H1 (cell line): ENCODE data around the gene GPS1. TPM values are rescaled to one million over a fixed set of nuclear protein-coding genes. Genes with fewer than 3 reads are reported as not detected.
A peak's percentile ranks its signal among the peaks of the same experiment; 100 is the strongest.

Experiments used
- CTCF ChIA-PET: fragments of 300-600 bp; sonication (Branson Sonifier 250); formaldehyde crosslinking; loops from one replicate; lab custom pipeline; 2021; ENCODE audit not compliant: partially characterized antibody; lab: Charles Lee
- POLR2A ChIA-PET: fragments of 300-600 bp; sonication (Branson Sonifier 250); formaldehyde crosslinking; loops from one replicate; lab custom pipeline; 2021; ENCODE audit warnings: inconsistent platforms; ENCODE audit not compliant: partially characterized antibody; lab: Charles Lee
- DNase-seq, 2 experiments: peaks; one replicate each; pipeline versions ENCODE4 v3.0.0 to v3.0.0-alpha.2; 2010 to 2022; ENCODE audit warnings: low spot score in 2 of 2, low read depth in 1 of 2, mixed read lengths in 1 of 2
- FAIRE-seq: peaks from 2 replicates; lab custom pipeline; 2011; peaks lifted over from hg19 to GRCh38; lab: Jason Lieb, UNC
- H2AFZ ChIP-seq: 2 replicates; pipeline ENCODE4 v1.8.1; 2012; ENCODE audit warnings: low read length, inconsistent platforms
- H2AK5ac ChIP-seq: 2 replicates; pipeline ENCODE4 v1.6.1; 2013; ENCODE audit warnings: low read depth, low read length
- H2BK120ac ChIP-seq: replicated peaks from 2 replicates; pipeline ENCODE3; 2013; ENCODE audit warnings: low read depth, low read length, inconsistent platforms
- H2BK12ac ChIP-seq: 2 replicates; pipeline ENCODE4 v1.6.1; 2013; ENCODE audit warnings: low read depth, low read length
- H2BK15ac ChIP-seq: 2 replicates; pipeline ENCODE4 v1.6.1; 2013; ENCODE audit warnings: low read length
- H2BK20ac ChIP-seq: 2 replicates; pipeline ENCODE4 v1.6.1; 2013; ENCODE audit warnings: low read length
- H2BK5ac ChIP-seq: 2 replicates; pipeline ENCODE4 v1.6.1; 2013; ENCODE audit warnings: low read depth, low read length
- H3K14ac ChIP-seq: 2 replicates; pipeline ENCODE4 v1.6.1; 2013; ENCODE audit warnings: inconsistent platforms; ENCODE audit not compliant: insufficient read length
- H3K18ac ChIP-seq: 2 replicates; pipeline ENCODE4 v1.6.1; 2013; ENCODE audit warnings: low read length; ENCODE audit errors: extremely low read depth
- H3K23ac ChIP-seq: 2 replicates; pipeline ENCODE4 v1.6.1; 2013; ENCODE audit warnings: inconsistent platforms; ENCODE audit not compliant: insufficient read length
- H3K23me2 ChIP-seq: 2 replicates; pipeline ENCODE4 v1.6.1; 2013; ENCODE audit warnings: low read depth, low read length
- H3K27ac ChIP-seq: 2 replicates; pipeline ENCODE4 v1.6.1; 2011; ENCODE audit warnings: low read depth, low read length, inconsistent platforms
- H3K27me3 ChIP-seq, 4 experiments: replicated peaks in 1 of 4; 1 replicate in 1 of 4; 2 replicates in 3 of 4; pipeline versions ENCODE4 v1.6.1 to v1.8.1; 2011 to 2013; ENCODE audit warnings: low read length in 3 of 4, mild to moderate bottlenecking in 3 of 4, inconsistent platforms in 2 of 4, mixed read lengths in 2 of 4, moderate library complexity in 1 of 4; ENCODE audit not compliant: control insufficient read depth in 3 of 4, insufficient read depth in 3 of 4; ENCODE audit errors: extremely low read depth in 1 of 4
- H3K36me3 ChIP-seq, 4 experiments: 2 replicates each; pipeline versions ENCODE4 v1.6.1 to v1.8.1; 2011 to 2013; ENCODE audit warnings: mild to moderate bottlenecking in 4 of 4, low read length in 3 of 4, moderate library complexity in 2 of 4, control low read depth in 1 of 4, inconsistent platforms in 1 of 4; ENCODE audit not compliant: insufficient read depth in 4 of 4, control insufficient read depth in 2 of 4
- H3K4ac ChIP-seq: replicated peaks from 2 replicates; pipeline ENCODE3; 2013; ENCODE audit warnings: low read length, low read depth, mixed read lengths, inconsistent platforms; ENCODE audit not compliant: insufficient read length
- H3K4me1 ChIP-seq, 4 experiments: replicated peaks in 1 of 4; 1 replicate in 1 of 4; 2 replicates in 3 of 4; pipeline versions ENCODE4 v1.6.1 to v1.8.1; 2011 to 2013; ENCODE audit warnings: low read length in 3 of 4, inconsistent platforms in 2 of 4, mixed read lengths in 1 of 4; ENCODE audit not compliant: insufficient read depth in 4 of 4, control insufficient read depth in 3 of 4
- H3K4me2 ChIP-seq, 2 experiments: 2 replicates each; pipeline versions ENCODE4 v1.6.1 to v1.8.1; 2011 to 2013; ENCODE audit warnings: low read depth in 2 of 2, low read length in 2 of 2, control low read depth in 1 of 2, inconsistent platforms in 1 of 2, mild to moderate bottlenecking in 1 of 2; ENCODE audit not compliant: insufficient read depth in 1 of 2
- H3K4me3 ChIP-seq, 4 experiments: fragments of 200-600, 300-600 bp in 1 of 4; sonication (generic), shearing (Covaris generic), sonication (Bioruptor Twin) in 1 of 4; 2 replicates each; pipeline versions ENCODE4 v1.5.1 to v1.8.1; 2011 to 2016; ENCODE audit warnings: low read length in 4 of 4, low read depth in 3 of 4, control low read depth in 2 of 4, inconsistent platforms in 2 of 4, mild to moderate bottlenecking in 2 of 4, mixed read lengths in 1 of 4, moderate library complexity in 1 of 4; ENCODE audit not compliant: insufficient read depth in 2 of 4; ENCODE audit errors: extremely low read depth in 1 of 4
- H3K56ac ChIP-seq: replicated peaks from 2 replicates; pipeline ENCODE3; 2013; ENCODE audit warnings: low read depth, mild to moderate bottlenecking, mixed read lengths, low read length, inconsistent platforms; ENCODE audit not compliant: insufficient read length
- H3K79me1 ChIP-seq: 2 replicates; pipeline ENCODE4 v1.6.1; 2013; ENCODE audit warnings: low read depth, low read length, control low read depth
- H3K79me2 ChIP-seq, 2 experiments: 2 replicates each; pipeline versions ENCODE4 v1.6.1 to v1.8.1; 2012 to 2013; ENCODE audit warnings: low read length in 2 of 2, mild to moderate bottlenecking in 2 of 2, inconsistent platforms in 1 of 2; ENCODE audit not compliant: insufficient read depth in 2 of 2, control insufficient read depth in 1 of 2
- H3K9ac ChIP-seq, 4 experiments: replicated peaks in 1 of 4; 1 replicate in 1 of 4; 2 replicates in 3 of 4; pipeline versions ENCODE4 v1.6.1 to v1.8.1; 2011 to 2013; ENCODE audit warnings: low read depth in 3 of 4, low read length in 3 of 4, control low read depth in 2 of 4, mild to moderate bottlenecking in 2 of 4, moderate library complexity in 2 of 4, inconsistent platforms in 1 of 4; ENCODE audit errors: extremely low read depth in 1 of 4
- H3K9me3 ChIP-seq, 2 experiments: 2 replicates each; pipeline versions ENCODE4 v1.6.1 to v1.8.1; 2012 to 2013; ENCODE audit warnings: mild to moderate bottlenecking in 2 of 2, moderate library complexity in 2 of 2, control low read depth in 1 of 2, inconsistent platforms in 1 of 2, low read depth in 1 of 2, low read length in 1 of 2, mixed read lengths in 1 of 2; ENCODE audit not compliant: insufficient read depth in 2 of 2
- H4K20me1 ChIP-seq, 2 experiments: replicated peaks in 1 of 2; 2 replicates each; pipeline versions ENCODE3 to v1.8.1; 2011 to 2013; ENCODE audit warnings: inconsistent platforms in 2 of 2, low read length in 2 of 2, mild to moderate bottlenecking in 1 of 2; ENCODE audit not compliant: insufficient read depth in 2 of 2, control insufficient read depth in 1 of 2
- H4K5ac ChIP-seq: 2 replicates; pipeline ENCODE4 v1.6.1; 2013; ENCODE audit warnings: low read length, low read depth, mixed read lengths, inconsistent platforms; ENCODE audit not compliant: insufficient read length
- H4K8ac ChIP-seq: 2 replicates; pipeline ENCODE4 v1.8.0; 2013; ENCODE audit warnings: mild to moderate bottlenecking, moderate library complexity, low read length, inconsistent platforms; ENCODE audit not compliant: insufficient read depth; ENCODE audit errors: extremely low read depth
- H4K91ac ChIP-seq: replicated peaks from 2 replicates; pipeline ENCODE3; 2013; ENCODE audit warnings: low read length, mixed read lengths, inconsistent platforms; ENCODE audit not compliant: insufficient read length
- ASH2L ChIP-seq: fragments of 200-600, 300-600 bp; sonication (generic); IDR thresholded peaks from one replicate; pipeline ENCODE4 v1.7.1; 2017; ENCODE audit warnings: low read length
- BACH1 ChIP-seq: IDR thresholded peaks from 2 replicates; pipeline ENCODE4 v1.6.1; 2012; ENCODE audit warnings: low read length, improper control_type of control experiment
- KDM4A ChIP-seq: IDR thresholded peaks from one replicate; pipeline ENCODE4 v1.7.1; 2012; ENCODE audit warnings: low read depth, mild to moderate bottlenecking, moderate library complexity, low read length, inconsistent platforms; ENCODE audit not compliant: severe bottlenecking
- MAFK ChIP-seq: IDR thresholded peaks from 2 replicates; pipeline ENCODE4 v1.6.1; 2012; ENCODE audit warnings: low read depth, mild to moderate bottlenecking, improper control_type of control experiment, low read length
- POLR2A ChIP-seq, 2 experiments: IDR thresholded peaks; 1 replicate in 1 of 2; 2 replicates in 1 of 2; pipeline ENCODE4 v1.6.1; 2011; ENCODE audit warnings: low read depth in 2 of 2, low read length in 2 of 2, mild to moderate bottlenecking in 2 of 2; ENCODE audit errors: control extremely low read depth in 1 of 2
- POU5F1 ChIP-seq: IDR thresholded peaks from 2 replicates; pipeline ENCODE4 v1.6.1; 2011; ENCODE audit warnings: low read depth, mild to moderate bottlenecking, low read length, moderate library complexity
- RXRA ChIP-seq: IDR thresholded peaks from 2 replicates; pipeline ENCODE4 v1.6.1; 2011; ENCODE audit warnings: low read depth, mild to moderate bottlenecking, low read length, moderate library complexity; ENCODE audit not compliant: insufficient read depth
- TAF1 ChIP-seq: IDR thresholded peaks from 2 replicates; pipeline ENCODE4 v1.6.1; 2011; ENCODE audit warnings: mild to moderate bottlenecking, low read depth, low read length
- WGBS, 2 experiments: shearing (Covaris generic) in 1 of 2; methylation state at CpG; one replicate each; pipeline versions ENCODE4 v1.1.6 to v1.1.7; 2013 to 2015; ENCODE audit warnings: low lambda C conversion rate in 2 of 2, mixed read lengths in 2 of 2, inconsistent platforms in 1 of 2, low coverage in 1 of 2, missing lambda C conversion rate in 1 of 2; ENCODE audit not compliant: insufficient replicate concordance in 2 of 2, insufficient coverage in 1 of 2, insufficient read length in 1 of 2; ENCODE audit errors: extremely low coverage in 1 of 2, missing lambda C conversion rate in 1 of 2; 5-methylcytosine and 5-hydroxymethylcytosine counted together
- polyA plus RNA-seq, 7 experiments: library from polyadenylated mRNA; depleted of rRNA in 3 of 7; stranded (reverse) in 5 of 7; unstranded in 2 of 7; fragments of >200 nt in 5 of 7; fragments of 200-250 nt in 2 of 7; gene quantifications; 1 replicate in 5 of 7; 2 replicates in 1 of 7; 4 replicates in 1 of 7; pipeline versions ENCODE4 v1.2.1 to v1.2.3, GENCODE V29; 2011 to 2013; ENCODE audit warnings: missing spikeins in 2 of 7, mixed read lengths in 2 of 7
- total RNA-seq: library from RNA; stranded (reverse); fragmentation: NEBNext Ultra II Directional; extraction: Animal tissue kit (Norgen Biotek cat#: 25700); gene quantifications from 2 replicates; pipeline ENCODE4 v1.2.1, GENCODE V29; 2021
- TF ChIP-seq, protein P1 (sequence below): IDR thresholded peaks from 2 replicates; pipeline ENCODE4 v1.6.1; 2012; ENCODE audit warnings: inconsistent platforms
- TF ChIP-seq, protein P2 (sequence below): IDR thresholded peaks from 2 replicates; pipeline ENCODE4 v1.6.1; 2012; ENCODE audit warnings: inconsistent platforms

Gene GPS1
- total and polyA plus RNA-seq, 2 of the 8 experiments (the other 6 are each of a cell fraction or from before 2014, with no cell fraction given): 153 to 277 TPM

DNA sequence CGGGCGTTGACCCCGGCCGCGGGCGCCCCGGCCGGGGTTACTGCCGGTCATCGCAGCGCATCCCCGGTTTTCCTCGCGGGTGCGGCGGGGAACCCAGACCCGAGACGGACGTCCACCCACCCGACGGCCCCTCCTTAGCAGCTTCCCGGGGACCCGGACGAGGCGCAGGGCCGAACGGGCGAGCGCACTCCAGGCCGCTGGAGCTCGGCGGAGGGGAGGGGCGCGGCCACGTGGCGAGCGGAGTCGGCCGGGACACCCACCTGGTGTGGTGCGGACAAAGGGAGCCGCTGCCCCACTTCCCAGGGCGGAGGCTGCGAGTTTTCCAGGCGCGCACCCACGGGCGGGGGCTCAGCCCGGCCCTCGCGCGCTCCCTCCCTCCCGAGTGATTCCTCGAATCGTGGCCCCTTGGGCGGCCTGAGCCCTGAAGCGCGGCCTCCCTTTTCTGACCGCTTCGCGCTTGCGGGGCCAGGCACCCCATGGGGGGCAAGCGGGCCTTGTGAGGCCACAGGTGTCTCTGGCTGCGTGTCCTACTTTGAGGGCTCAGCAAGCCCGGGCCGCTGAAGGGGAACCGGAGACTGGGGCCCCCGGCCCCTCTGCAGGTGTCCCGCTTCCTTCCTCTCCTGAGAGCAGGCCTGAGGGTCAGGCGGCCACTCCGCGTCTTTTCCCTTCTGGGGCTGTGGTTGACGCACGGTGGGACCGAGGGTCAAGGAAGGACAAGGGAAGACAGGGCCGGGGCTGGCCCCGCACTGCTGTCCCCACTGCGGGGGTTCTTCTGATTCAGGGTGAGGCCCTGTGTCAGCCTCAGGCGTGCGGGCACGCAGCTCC is 47.5 kb downstream of the GPS1 start:
- peak overlapping the region; percentile 78 for H2BK120ac ChIP-seq
- H3K14ac ChIP-seq: peak overlapping the region; percentile 56
- H4K8ac ChIP-seq: peak overlapping the region; percentile 99
- H2BK5ac ChIP-seq: peak overlapping the region; percentile 97; the same call in 1 of the 2 replicates
- peak overlapping the region; percentile 65 to 95 for H3K4me2 ChIP-seq
- peaks cover 11 to 20% (median 16%) of the 10 kb centered on the region in 4 experiments; a peak in 5 of 8 replicates for H3K36me3 ChIP-seq
- H3K4ac ChIP-seq: peak overlapping the region; percentile 99
- peak overlapping the region; percentile 32; the same call in 1 of the 2 replicates for H2BK20ac ChIP-seq
- 16% methylated on average over 47 of the region's 80 CpGs; no CpG with 5 or more reads in 1 of the 2 experiments for WGBS, 2 experiments
- peak overlapping the region; percentile 37 to 84 (median 54) for H3K4me3 ChIP-seq
- 0 out of 2 replicates have a peak overlapping the region, but pooled peaks have one; percentile 16 for H2BK15ac ChIP-seq
- 0 out of 2 replicates have a peak overlapping the region, but pooled peaks have one; percentile 50 for H2BK12ac ChIP-seq
- H3K56ac ChIP-seq: peak overlapping the region; percentile 82
- H4K5ac ChIP-seq: peak overlapping the region; percentile 95
- H3K79me1 ChIP-seq: peaks cover 10% of the 10 kb centered on the region
- peak overlapping the region; percentile 78 to 90 (median 82) for H3K9ac ChIP-seq
- peaks cover 0 to 55% (median 46%) of the 10 kb centered on the region in 4 experiments; a peak in 6 of 7 replicates for H3K4me1 ChIP-seq
- H3K27ac ChIP-seq: peak overlapping the region; percentile 94
- H3K79me2 ChIP-seq: peaks cover 15 to 40% of the 10 kb centered on the region in 2 experiments; a peak in 3 of 4 replicates
- peaks cover 14% of the 10 kb centered on the region; the same call in 1 of the 2 replicates for H3K23me2 ChIP-seq
- peak overlapping the region; percentile 99 for H4K91ac ChIP-seq
- peaks cover 6 to 22% of the 10 kb centered on the region in 2 experiments for H4K20me1 ChIP-seq
- DNase-seq (no peak), FAIRE-seq (no peak)
- H2AK5ac ChIP-seq: 0 out of 2 replicates have a peak overlapping the region, but pooled peaks have one; percentile 65
- no peaks in the 10 kb centered on the region for H3K27me3 ChIP-seq
- ChIA-PET POLR2A (interaction anchor here (0.6 to 4.2 kb wide), 37 partner anchors 8 to 279 kb away, joined by 3 to 21 read pairs (median 4); partner anchors contain the start of genes CENPX, DCXR, DUS1L and LRRC45), CTCF (interaction anchor here (1.0 to 2.5 kb wide), 8 partner anchors 15 to 69 kb away, joined by 3 to 10 read pairs (median 3); partner anchors contain the start of gene DUS1L)
- peak overlapping the region; percentile 95 for H3K18ac ChIP-seq
- H3K23ac ChIP-seq: no peak overlapping the region
- H2AFZ ChIP-seq: no peak overlapping the region
- no peaks in the 10 kb centered on the region for H3K9me3 ChIP-seq
- TF ChIP-seq POU5F1 (no peak), RXRA (peak; percentile 88), ASH2L (peak; percentile 59), POLR2A (IDR thresholded peaks at IDR 0.05; ENCODE audit: control extremely low read depth in 1 of 2, low read depth in 2 of 2, low read length in 2 of 2) (peak; percentile 9 to 63; a peak in 2 of 3 replicates), KDM4A (peak; percentile 63), TAF1 (peak; percentile 33), MAFK (no peak), BACH1 (peak; percentile 40; the same call in 1 of the 2 replicates)
- TF ChIP-seq, protein P1, sequence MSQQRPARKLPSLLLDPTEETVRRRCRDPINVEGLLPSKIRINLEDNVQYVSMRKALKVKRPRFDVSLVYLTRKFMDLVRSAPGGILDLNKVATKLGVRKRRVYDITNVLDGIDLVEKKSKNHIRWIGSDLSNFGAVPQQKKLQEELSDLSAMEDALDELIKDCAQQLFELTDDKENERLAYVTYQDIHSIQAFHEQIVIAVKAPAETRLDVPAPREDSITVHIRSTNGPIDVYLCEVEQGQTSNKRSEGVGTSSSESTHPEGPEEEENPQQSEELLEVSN: peak; percentile 35; the same call in 1 of the 2 replicates
- TF ChIP-seq, protein P2, sequence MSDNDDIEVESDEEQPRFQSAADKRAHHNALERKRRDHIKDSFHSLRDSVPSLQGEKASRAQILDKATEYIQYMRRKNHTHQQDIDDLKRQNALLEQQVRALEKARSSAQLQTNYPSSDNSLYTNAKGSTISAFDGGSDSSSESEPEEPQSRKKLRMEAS: peak; percentile 97
